ENCODE measurements around the gene FMN1. TPM values are rescaled to one million over a fixed set of nuclear protein-coding genes. Genes with fewer than 3 reads are reported as not detected.

Gene FMN1, protein sequence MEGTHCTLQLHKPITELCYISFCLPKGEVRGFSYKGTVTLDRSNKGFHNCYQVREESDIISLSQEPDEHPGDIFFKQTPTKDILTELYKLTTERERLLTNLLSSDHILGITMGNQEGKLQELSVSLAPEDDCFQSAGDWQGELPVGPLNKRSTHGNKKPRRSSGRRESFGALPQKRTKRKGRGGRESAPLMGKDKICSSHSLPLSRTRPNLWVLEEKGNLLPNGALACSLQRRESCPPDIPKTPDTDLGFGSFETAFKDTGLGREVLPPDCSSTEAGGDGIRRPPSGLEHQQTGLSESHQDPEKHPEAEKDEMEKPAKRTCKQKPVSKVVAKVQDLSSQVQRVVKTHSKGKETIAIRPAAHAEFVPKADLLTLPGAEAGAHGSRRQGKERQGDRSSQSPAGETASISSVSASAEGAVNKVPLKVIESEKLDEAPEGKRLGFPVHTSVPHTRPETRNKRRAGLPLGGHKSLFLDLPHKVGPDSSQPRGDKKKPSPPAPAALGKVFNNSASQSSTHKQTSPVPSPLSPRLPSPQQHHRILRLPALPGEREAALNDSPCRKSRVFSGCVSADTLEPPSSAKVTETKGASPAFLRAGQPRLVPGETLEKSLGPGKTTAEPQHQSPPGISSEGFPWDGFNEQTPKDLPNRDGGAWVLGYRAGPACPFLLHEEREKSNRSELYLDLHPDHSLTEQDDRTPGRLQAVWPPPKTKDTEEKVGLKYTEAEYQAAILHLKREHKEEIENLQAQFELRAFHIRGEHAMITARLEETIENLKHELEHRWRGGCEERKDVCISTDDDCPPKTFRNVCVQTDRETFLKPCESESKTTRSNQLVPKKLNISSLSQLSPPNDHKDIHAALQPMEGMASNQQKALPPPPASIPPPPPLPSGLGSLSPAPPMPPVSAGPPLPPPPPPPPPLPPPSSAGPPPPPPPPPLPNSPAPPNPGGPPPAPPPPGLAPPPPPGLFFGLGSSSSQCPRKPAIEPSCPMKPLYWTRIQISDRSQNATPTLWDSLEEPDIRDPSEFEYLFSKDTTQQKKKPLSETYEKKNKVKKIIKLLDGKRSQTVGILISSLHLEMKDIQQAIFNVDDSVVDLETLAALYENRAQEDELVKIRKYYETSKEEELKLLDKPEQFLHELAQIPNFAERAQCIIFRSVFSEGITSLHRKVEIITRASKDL (N-terminal part only)
- 20.1 TPM for total RNA-seq

DNA sequence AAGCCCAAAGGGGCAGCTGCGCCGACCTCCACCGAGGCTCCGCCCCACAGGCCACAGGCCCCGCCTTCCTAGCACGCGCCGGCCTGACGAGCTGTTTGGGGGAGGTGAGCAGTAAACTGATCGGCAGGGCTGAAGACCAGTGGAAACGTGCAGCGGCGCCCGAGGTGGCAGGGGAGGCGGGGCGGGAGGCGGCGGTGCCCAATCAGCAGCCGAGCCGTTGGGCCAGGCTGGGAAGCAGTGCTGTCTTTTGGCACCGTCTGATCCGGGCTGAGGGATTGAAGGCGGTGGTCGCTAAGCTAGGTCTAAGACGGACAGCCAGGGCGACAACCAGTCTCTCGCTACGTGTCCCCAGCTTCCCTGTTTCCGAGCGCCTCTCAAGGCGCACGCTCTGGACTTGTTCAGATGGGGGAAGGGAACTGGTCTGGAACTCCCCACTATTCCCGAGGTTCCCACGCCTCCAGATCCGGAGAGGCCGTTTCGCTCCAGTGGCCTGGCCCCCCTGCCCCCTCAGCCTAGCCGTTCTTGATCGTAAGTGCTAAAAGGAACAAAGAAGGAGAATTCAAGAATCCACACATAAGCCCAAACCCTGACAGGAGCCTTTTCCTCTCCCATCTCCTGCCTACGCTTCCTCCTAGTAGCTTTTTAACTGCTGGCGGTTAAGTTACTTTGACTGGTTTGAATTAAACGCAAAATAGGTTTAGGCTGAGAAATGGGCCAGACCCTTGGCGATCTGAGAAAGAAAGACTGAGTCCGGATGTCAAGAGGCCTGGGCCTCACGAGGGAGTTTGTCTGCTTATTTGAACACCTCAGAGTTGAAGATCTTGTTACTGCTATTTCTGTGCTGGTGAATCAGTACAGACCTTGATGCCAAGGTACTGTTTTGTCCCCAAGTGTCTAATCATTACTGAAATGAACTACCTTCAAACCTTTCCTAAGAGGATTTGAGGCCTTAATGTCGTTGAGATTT is at the start of gene FMN1:
Gene FMN1, minus strand, starts transcription at position 11 of the 967 bp plus-strand sequence. CDS start 39,800 bp downstream, outside the sequence.
- H3K27ac ChIP-seq: peak within 1 kb of the TSS; percentile 10
- intact Hi-C loops (cut with DNase I): no loop called here
- TF ChIP-seq POLR2AphosphoS5 (IDR thresholded peaks at IDR 0.05; ENCODE audit: insufficient read depth in 1 of 2, low read depth in 1 of 2): peak; percentile 42 to 65
- no peak for TF ChIP-seq POLR2A (IDR thresholded peaks at IDR 0.05)
- TF ChIP-seq, protein P1, sequence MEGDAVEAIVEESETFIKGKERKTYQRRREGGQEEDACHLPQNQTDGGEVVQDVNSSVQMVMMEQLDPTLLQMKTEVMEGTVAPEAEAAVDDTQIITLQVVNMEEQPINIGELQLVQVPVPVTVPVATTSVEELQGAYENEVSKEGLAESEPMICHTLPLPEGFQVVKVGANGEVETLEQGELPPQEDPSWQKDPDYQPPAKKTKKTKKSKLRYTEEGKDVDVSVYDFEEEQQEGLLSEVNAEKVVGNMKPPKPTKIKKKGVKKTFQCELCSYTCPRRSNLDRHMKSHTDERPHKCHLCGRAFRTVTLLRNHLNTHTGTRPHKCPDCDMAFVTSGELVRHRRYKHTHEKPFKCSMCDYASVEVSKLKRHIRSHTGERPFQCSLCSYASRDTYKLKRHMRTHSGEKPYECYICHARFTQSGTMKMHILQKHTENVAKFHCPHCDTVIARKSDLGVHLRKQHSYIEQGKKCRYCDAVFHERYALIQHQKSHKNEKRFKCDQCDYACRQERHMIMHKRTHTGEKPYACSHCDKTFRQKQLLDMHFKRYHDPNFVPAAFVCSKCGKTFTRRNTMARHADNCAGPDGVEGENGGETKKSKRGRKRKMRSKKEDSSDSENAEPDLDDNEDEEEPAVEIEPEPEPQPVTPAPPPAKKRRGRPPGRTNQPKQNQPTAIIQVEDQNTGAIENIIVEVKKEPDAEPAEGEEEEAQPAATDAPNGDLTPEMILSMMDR (IDR thresholded peaks at IDR 0.05): no peak

DNA sequence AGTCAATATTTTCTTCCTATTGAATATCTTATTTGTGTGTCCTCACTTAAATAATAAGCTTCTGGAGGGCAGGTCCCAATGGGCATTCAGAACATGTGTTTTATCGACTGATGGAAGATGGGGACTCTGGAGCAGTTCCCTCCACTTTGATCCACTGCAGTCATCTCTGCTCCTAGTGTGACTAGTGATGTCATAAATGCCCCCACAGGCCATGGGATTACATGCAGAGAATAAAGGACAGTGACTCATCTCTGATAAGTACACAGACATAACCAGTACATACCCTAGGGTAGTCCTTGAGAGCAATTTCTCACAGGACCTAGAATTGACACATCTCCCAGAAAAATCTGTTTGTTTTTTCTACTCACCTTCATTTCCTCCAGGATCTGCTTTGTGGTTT is 49.4 kb upstream of the FMN1 start:
- DNase-seq (ENCODE audit: extremely low spot score in 2 of 2): no peak
- TF ChIP-seq, protein P1 (IDR thresholded peaks at IDR 0.05): no peak
- TF ChIP-seq POLR2A (IDR thresholded peaks at IDR 0.05) (no peak), POLR2AphosphoS5 (IDR thresholded peaks at IDR 0.05; ENCODE audit: insufficient read depth in 1 of 2, low read depth in 1 of 2) (no peak)
- no peaks in the 10 kb centered on the region for H3K9me3 ChIP-seq
- no peaks in the 10 kb centered on the region for H3K4me1 ChIP-seq
- no peak overlapping the region for H3K27ac ChIP-seq
- H3K4me3 ChIP-seq: no peak overlapping the region
- intact Hi-C loops (cut with DNase I): no loop called here
- no peaks in the 10 kb centered on the region for H3K36me3 ChIP-seq
- H3K27me3 ChIP-seq: no peaks in the 10 kb centered on the region

More for the DNA sequence above, at the start of gene FMN1:
- H3K9me3 ChIP-seq: no peaks in the 10 kb centered on the region
- H3K36me3 ChIP-seq: no peaks in the 10 kb centered on the region
- DNase-seq (ENCODE audit: extremely low spot score in 2 of 2): no peak
- H3K4me1 ChIP-seq: peaks cover 5% of the 10 kb centered on the region
- no peaks in the 10 kb centered on the region for H3K27me3 ChIP-seq
- H3K4me3 ChIP-seq: peak within 1 kb of the TSS; percentile 47 to 54

DNA sequence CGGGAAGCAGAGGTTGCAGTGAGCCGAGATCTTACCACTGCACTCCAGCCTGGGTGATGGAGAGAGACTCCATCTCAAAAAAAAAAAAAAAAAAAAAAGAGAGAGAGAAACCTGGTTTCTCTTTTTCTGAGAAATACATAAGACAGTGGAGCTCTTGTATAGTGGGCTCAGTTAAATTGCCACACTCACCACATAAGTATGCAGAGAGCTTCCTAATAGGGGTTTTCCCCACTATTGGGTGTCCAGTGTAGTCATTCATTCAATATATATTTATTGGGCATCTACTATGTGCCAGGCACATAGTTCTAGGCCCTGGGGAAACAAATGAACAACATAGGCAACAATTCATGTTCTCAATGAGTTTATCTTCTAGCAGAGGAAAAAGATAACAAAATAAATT is 48.9 kb upstream of the FMN1 start:
- Histone ChIP-seq H3K4me3 (no peak overlapping the region), H3K4me1 (no peaks in the 10 kb centered on the region), H3K36me3 (no peaks in the 10 kb centered on the region), H3K9me3 (no peaks in the 10 kb centered on the region), H3K27ac (no peak overlapping the region), H3K27me3 (no peaks in the 10 kb centered on the region)
- TF ChIP-seq, protein P1 (IDR thresholded peaks at IDR 0.05): no peak
- TF ChIP-seq POLR2AphosphoS5 (IDR thresholded peaks at IDR 0.05; ENCODE audit: insufficient read depth in 1 of 2, low read depth in 1 of 2): no peak
- TF ChIP-seq POLR2A (IDR thresholded peaks at IDR 0.05): no peak
- intact Hi-C loops (cut with DNase I): no loop called here
- no peak for DNase-seq (ENCODE audit: extremely low spot score in 2 of 2)

DNA sequence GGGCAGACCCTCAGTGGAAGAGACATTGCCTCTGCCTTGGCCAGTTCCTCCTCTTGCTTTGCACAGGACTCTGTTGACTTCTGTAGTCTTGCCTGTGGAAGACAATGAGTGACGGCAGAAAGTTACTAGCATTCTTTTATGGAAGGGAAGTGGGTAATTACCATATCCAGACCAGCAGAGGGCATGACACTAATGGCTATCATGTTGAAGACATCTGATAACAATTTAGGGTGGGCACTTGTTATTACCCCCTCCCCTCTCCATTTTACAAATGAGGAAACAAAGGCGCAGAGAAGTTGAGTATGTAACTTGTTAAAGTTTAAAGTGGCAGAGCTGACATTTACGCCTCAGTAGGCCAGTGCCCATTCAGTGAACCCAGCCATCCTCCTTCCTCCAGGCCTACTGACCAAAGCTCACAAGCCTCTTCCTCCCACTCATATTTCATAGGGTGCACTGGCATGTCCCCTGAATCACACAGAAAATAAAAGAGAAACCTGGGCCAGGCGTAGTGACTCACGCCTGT is 48.2 kb upstream of the FMN1 start:
- TF ChIP-seq POLR2A (IDR thresholded peaks at IDR 0.05) (no peak), POLR2AphosphoS5 (IDR thresholded peaks at IDR 0.05; ENCODE audit: insufficient read depth in 1 of 2, low read depth in 1 of 2) (no peak)
- TF ChIP-seq, protein P1 (IDR thresholded peaks at IDR 0.05): no peak
- H3K27ac ChIP-seq: no peak overlapping the region
- intact Hi-C loops (cut with DNase I): no loop called here

More for the DNA sequence above, 48.2 kb upstream of the FMN1 start:
- Histone ChIP-seq H3K4me3 (no peak overlapping the region), H3K36me3 (no peaks in the 10 kb centered on the region), H3K9me3 (no peaks in the 10 kb centered on the region), H3K4me1 (no peaks in the 10 kb centered on the region), H3K27me3 (no peaks in the 10 kb centered on the region)
- no peak for DNase-seq (ENCODE audit: extremely low spot score in 2 of 2)

Measured in vagina (tissue), 2 donors.